Skeletal muscle satellite cell (primary cell): ENCODE results near the gene PGBD5.
"Not testable (repeated sequence)": the region's sequence is repeated elsewhere in the genome, so short reads cannot be mapped to it uniquely, and the experiment has no call there.

Source experiments
- H3K27me3 ChIP-seq: 2 replicates; pipeline ENCODE4 v1.7.0; 2013; ENCODE audit warnings: low read length; ENCODE audit not compliant: control insufficient read depth, insufficient read depth
- H3K36me3 ChIP-seq: 2 replicates; pipeline ENCODE4 v1.7.0; 2013; ENCODE audit warnings: mild to moderate bottlenecking, control low read depth, low read length; ENCODE audit not compliant: insufficient read depth
- H3K4me1 ChIP-seq: 2 replicates; pipeline ENCODE4 v1.7.0; 2013; ENCODE audit warnings: low read length; ENCODE audit not compliant: control insufficient read depth, insufficient read depth
- H3K4me2 ChIP-seq: 2 replicates; pipeline ENCODE4 v1.7.0; 2013; ENCODE audit warnings: mild to moderate bottlenecking, low read length
- H3K4me3 ChIP-seq: 2 replicates; pipeline ENCODE4 v1.7.0; 2013; ENCODE audit warnings: low read length
- H3K9ac ChIP-seq: 2 replicates; pipeline ENCODE4 v1.7.0; 2013; ENCODE audit warnings: mild to moderate bottlenecking, low read depth, low read length, moderate library complexity
- H3K9me3 ChIP-seq: replicated peaks from 2 replicates; pipeline ENCODE4 v1.7.0; 2013; ENCODE audit warnings: mild to moderate bottlenecking, control low read depth, low read length

PGBD5 gene

DNA sequence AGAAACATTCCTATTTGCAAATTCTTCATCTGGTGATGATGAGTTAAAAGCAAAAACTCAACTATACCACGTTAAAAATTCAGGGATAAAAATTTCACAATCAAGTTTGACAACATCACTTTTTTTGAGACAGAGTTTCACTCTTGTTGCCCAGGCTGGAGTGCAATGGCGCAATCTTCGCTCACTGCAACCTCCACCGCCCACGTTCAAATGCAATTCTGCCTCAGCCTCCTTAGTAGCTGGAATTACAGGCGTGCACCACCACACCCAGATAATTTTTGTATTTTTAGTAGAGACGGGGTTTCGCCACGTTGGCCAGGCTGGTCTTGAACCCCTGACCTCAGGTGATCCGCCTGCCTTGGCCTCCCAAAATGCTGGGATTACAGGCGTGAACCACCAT, 19.4 kb downstream of the PGBD5 start:
- H3K9ac ChIP-seq, H3K4me3 ChIP-seq: not testable (repeated sequence)

DNA sequence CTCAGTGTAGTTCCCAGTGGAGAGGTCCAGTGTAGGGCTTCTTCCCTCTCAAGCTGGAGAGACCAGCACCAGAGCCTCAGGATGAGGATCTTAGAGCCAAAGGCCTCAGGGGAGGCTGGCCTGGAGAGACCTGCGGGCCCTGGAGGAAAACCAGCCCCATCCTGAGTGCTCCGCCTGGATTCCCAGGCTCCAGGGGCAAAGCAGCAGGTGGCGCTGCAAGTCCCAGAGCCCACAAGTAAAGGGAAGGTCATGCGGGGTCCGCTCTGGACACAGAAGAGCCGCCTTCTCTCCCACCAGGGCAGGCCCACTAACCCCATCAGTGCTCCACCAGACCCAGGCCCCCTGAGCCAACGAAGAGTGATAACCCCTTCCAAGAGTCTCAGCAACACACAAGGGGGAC, 22.7 kb downstream of the PGBD5 start:
- Histone ChIP-seq H3K4me1 (peaks cover 10% of the 10 kb centered on the region), H3K9me3 (no peaks in the 10 kb centered on the region), H3K36me3 (no peaks in the 10 kb centered on the region)

More for the DNA sequence above, 19.4 kb downstream of the PGBD5 start:
- not testable (repeated sequence) for H3K27me3 ChIP-seq, H3K4me2 ChIP-seq, H3K4me1 ChIP-seq, H3K9me3 ChIP-seq, H3K36me3 ChIP-seq

DNA sequence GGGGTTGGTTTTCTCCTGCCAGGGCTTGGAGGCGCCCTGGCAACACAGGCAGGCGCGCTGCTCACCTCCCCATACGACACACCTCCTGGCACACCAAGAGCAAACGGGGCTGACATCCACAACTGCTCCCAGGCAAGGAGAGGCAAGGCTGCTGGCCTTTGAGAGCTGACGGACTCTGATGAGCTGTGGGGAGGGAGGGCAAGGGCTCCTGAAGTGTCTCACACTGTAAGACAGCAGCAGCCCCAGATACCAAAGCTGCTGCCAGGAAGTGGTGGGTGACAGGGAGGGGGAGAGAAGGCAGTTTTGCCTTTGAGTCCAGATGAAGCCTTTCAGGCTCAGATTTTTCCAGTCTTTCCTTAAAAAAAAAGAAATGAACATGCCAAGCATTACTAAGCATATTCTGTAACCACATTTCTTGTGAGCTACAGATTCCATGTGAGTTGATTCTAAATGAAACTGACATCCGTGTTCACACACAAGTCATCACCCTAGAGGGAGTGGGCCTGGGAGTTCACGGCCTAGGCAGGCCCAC, 24.3 kb downstream of the PGBD5 start:
- Histone ChIP-seq H3K4me1 (peaks cover 10% of the 10 kb centered on the region), H3K36me3 (no peaks in the 10 kb centered on the region), H3K4me2 (no peak overlapping the region), H3K27me3 (no peaks in the 10 kb centered on the region), H3K9ac (peak overlapping the region; percentile 2), H3K4me3 (no peak overlapping the region), H3K9me3 (no peaks in the 10 kb centered on the region)

More for the DNA sequence above, 22.7 kb downstream of the PGBD5 start:
- Histone ChIP-seq H3K4me2 (no peak overlapping the region), H3K27me3 (no peaks in the 10 kb centered on the region), H3K4me3 (no peak overlapping the region), H3K9ac (no peak overlapping the region)

DNA sequence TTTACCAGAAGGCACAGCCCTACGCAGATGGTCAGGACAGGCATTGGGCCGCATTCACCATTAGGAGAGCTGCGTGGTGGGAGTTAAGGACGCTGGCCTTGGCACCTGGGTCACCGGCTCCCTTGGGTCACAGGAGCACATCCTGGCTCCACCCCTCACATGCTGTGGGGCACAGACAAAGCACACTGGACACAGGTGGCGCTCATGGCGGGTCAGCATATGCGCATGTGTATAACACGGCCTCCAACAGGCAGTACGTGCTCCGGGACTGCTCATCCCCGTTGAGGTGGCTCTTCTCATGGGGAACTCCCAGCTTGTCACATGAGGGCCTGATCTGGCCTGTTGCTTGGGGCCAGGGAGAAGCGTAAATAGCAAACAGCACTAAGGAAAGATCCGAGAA, 25.0 kb downstream of the PGBD5 start:
- no peak overlapping the region for H3K9ac ChIP-seq
- peaks cover 10% of the 10 kb centered on the region for H3K4me1 ChIP-seq
- no peak overlapping the region for H3K4me2 ChIP-seq
- no peaks in the 10 kb centered on the region for H3K36me3 ChIP-seq
- no peak overlapping the region for H3K4me3 ChIP-seq
- no peaks in the 10 kb centered on the region for H3K9me3 ChIP-seq
- H3K27me3 ChIP-seq = no peaks in the 10 kb centered on the region

DNA sequence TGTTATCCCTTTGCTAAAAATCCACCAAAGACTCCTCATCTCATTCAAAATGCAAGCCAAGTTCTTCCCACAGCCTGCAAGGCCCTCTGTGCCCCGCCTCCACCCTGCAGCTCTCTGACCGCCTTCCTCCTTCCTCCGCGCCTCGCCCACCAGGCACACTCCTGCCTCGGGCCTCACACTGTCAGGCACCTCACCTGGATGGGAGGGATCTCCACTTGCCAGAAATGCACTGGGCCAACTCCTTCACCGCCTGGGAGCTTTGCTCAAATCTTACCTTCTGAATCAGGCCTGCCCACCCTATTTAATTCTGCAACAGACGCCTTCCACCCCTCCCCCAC, 26.2 kb downstream of the PGBD5 start:
- Histone ChIP-seq H3K36me3 (no peaks in the 10 kb centered on the region), H3K4me3 (no peak overlapping the region), H3K9ac (no peak overlapping the region), H3K27me3 (no peaks in the 10 kb centered on the region), H3K9me3 (no peaks in the 10 kb centered on the region), H3K4me1 (peaks cover 10% of the 10 kb centered on the region), H3K4me2 (no peak overlapping the region)

DNA sequence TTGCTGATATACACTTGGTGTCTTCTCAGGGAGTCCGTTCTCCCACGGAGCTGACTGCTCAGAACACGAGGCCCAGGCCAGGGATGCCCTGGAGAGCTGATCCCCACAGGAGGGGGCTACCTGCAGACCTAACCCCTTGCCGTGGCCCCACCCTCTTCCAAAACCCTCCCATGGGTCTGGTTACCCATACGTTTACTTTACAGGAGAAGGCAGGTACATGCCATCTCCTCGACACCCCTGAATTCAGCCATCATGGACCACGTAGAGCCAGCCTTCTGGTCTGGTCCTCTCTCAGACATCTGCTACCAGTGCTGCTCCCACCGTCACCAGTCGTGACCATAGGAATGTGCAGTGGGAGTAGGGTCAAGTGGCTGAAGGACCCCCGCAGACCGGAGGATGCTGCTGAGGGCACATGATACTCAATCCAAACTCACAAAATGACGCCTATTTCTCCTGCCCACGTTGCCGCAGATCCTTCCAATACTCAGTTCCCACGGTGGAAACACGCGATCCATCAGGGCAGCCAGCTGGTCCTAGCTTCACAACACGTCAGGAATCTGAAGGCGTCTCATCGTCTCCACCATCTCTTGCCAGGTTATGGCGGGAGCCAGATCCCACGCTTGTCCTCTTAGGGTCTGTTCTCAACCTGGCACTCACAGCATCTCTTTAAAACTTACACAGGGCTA, 26.7 kb downstream of the PGBD5 start:
- Histone ChIP-seq H3K9me3 (no peaks in the 10 kb centered on the region), H3K9ac (no peak overlapping the region), H3K27me3 (no peaks in the 10 kb centered on the region), H3K36me3 (no peaks in the 10 kb centered on the region), H3K4me1 (peaks cover 10% of the 10 kb centered on the region), H3K4me3 (no peak overlapping the region), H3K4me2 (no peak overlapping the region)

DNA sequence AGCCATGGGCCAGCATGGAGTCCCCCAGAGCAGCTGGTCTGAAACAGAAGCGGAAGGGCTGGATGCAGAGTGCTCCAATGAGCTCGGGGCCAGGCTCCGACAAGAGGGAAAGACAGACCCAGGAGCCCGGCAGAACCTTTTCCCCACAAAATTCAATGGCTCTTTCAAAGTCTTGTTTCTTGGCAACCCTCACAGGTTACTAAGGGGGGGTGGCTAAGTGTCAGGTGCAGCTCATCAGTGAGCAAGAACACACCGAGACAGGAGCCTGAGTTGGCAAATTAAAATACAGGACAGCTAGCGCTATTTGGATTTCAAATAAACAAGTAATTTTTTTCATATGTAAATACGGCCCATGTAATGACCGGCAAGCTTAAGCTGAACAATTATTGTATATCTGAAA, 27.3 kb downstream of the PGBD5 start:
- H3K36me3 ChIP-seq = no peaks in the 10 kb centered on the region
- no peaks in the 10 kb centered on the region for H3K9me3 ChIP-seq
- H3K4me3 ChIP-seq = no peak overlapping the region
- no peak overlapping the region for H3K9ac ChIP-seq
- no peaks in the 10 kb centered on the region for H3K27me3 ChIP-seq
- peaks cover 10% of the 10 kb centered on the region for H3K4me1 ChIP-seq
- no peak overlapping the region for H3K4me2 ChIP-seq

DNA sequence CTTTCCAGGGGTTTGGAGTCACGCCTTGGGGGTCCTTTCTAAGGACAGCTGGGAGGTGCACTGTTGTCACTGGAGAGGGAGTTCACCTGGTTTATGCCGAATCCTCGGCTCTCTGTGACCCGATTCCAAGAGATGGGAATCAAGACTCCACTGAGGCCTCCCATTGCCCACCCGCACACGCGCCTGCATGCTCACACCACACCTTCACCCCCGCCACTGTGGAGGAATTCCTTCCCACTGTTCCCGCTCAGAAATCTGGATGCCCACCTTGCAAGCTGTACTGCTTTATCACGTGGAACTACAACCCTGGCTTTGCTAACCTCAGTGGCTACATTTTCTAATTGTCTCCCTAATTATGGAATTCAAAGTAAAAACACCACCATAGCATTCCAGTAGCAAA, 29.2 kb downstream of the PGBD5 start:
- Histone ChIP-seq H3K9me3 (no peaks in the 10 kb centered on the region), H3K4me1 (peaks cover 5% of the 10 kb centered on the region), H3K27me3 (no peaks in the 10 kb centered on the region), H3K4me2 (no peak overlapping the region), H3K36me3 (no peaks in the 10 kb centered on the region), H3K4me3 (no peak overlapping the region), H3K9ac (no peak overlapping the region)

DNA sequence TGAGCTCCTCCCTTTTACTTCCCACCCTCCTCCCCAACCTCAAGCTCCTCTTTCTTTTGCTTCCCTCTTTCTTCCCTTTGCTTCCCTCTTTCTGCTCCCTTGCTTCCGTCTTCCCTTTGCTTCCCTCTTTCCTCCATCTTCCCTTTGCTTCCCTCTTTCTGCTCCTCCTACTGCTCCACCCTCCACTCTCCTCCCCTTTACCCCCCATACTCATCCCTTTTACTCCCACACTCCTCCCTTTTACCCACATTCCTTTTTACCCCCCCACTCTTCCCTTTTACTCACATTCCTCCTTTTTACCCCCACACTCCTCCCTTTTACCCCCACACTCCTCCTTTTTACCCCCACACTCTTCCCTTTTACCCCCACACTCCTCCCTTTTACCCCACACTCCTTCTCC, 30.2 kb downstream of the PGBD5 start:
- Histone ChIP-seq H3K9ac (no peak overlapping the region), H3K4me2 (no peak overlapping the region), H3K36me3 (no peaks in the 10 kb centered on the region), H3K27me3 (no peaks in the 10 kb centered on the region), H3K9me3 (no peaks in the 10 kb centered on the region), H3K4me3 (no peak overlapping the region), H3K4me1 (no peaks in the 10 kb centered on the region)

DNA sequence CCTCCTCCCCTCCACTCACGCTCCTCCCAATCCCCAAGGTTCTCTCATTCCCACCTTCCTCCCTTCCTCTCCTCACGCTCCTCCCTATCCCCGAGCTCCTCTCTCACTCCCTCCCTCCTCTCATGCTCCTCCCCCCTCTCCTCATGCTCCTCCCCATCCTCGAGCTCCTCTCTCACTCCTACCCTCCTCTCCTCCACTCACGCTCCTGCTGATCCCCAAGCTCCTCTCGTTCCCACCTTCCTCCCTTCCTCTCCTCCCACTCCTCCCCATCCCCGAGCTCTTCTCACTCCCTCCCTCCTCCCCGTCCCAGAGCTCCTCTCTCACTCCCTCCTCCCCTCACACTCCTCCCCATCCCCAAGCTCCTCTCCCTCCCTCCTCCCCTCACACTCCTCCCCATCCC, 31.4 kb downstream of the PGBD5 start:
- Histone ChIP-seq H3K36me3 (no peaks in the 10 kb centered on the region), H3K9me3 (no peaks in the 10 kb centered on the region), H3K4me3 (no peak overlapping the region), H3K27me3 (no peaks in the 10 kb centered on the region), H3K4me2 (no peak overlapping the region), H3K9ac (no peak overlapping the region), H3K4me1 (no peaks in the 10 kb centered on the region)

DNA sequence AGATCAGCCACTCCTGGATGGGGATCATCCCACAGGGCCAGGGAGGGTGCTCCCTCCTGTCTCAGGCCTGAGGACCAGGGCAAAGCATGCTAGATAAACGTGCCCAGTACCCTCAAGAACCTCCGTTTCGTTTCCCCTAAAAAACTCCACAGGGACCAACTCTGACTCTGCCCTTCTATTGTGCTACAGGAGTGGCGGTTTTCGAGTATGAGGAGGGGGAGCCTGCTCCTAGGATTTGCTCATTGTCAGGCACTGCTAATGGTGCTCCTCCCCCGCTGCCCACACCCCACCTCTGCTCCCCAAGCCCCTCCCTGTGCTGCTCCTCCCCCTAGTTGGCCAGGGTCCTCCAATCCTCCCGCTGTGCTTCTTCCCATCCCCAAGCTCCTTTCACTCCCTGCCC, 32.0 kb downstream of the PGBD5 start:
- Histone ChIP-seq H3K4me2 (no peak overlapping the region), H3K36me3 (no peaks in the 10 kb centered on the region), H3K9ac (no peak overlapping the region), H3K4me1 (no peaks in the 10 kb centered on the region), H3K27me3 (no peaks in the 10 kb centered on the region), H3K4me3 (no peak overlapping the region), H3K9me3 (no peaks in the 10 kb centered on the region)

DNA sequence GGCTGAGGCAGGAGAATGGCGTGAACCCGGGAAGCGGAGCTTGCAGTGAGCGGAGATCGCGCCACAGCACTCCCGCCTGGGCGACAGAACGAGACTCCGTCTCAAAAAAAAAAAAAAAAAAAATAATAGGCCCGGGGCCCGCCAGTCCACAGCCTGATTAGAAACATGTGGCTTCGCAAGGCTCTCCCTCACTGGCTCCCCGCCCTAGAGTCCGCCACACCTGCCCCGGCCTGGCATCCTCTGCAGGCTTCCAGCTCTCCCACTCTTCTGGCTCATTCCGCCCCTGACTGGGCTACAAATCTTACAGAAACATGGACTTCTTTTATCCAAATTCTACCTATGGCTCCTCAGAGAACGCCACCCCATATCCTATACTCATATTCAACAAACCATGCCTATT, 32.4 kb downstream of the PGBD5 start:
- no peaks in the 10 kb centered on the region for H3K9me3 ChIP-seq
- H3K4me2 ChIP-seq = no peak overlapping the region
- no peaks in the 10 kb centered on the region for H3K27me3 ChIP-seq
- H3K36me3 ChIP-seq = no peaks in the 10 kb centered on the region
- no peaks in the 10 kb centered on the region for H3K4me1 ChIP-seq
- H3K9ac ChIP-seq = no peak overlapping the region
- no peak overlapping the region for H3K4me3 ChIP-seq
